ENCODE data around the gene MYZAP. TPM values are rescaled to one million over a fixed set of nuclear protein-coding genes. Genes with fewer than 3 reads are reported as not detected.

MYZAP gene
- total and polyA plus RNA-seq, 10 of the 15 experiments (the other 5 are each of a cell fraction or from before 2014, with no cell fraction given) = not detected

DNA sequence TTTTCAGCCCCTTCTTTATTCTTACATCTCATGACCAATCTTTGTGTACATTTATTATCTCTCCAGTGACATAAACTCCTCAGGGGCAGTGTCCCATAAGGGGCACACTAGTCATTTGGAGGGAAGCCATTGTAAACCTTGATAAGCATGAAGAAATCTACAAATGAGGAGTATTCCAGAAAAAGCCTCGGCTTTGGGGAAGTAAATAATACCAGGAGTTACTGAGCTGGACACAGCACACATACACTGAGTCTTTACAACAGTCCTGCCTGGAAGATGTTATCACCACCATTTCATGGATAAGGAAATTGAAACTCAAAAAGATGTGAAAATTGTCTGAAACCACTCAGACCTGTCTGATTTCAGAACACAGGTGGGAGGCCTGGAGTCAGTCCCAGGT is 99.4 kb downstream of the MYZAP start (continued):
- TF ChIP-seq STAT3 (IDR thresholded peaks at IDR 0.05; ENCODE audit: low read depth, low read length) (no peak), HDAC6 (IDR thresholded peaks at IDR 0.05; ENCODE audit: unreplicated experiment) (no peak), ZNF622 (IDR thresholded peaks at IDR 0.05) (no peak)
- TF ChIP-seq, protein P1, sequence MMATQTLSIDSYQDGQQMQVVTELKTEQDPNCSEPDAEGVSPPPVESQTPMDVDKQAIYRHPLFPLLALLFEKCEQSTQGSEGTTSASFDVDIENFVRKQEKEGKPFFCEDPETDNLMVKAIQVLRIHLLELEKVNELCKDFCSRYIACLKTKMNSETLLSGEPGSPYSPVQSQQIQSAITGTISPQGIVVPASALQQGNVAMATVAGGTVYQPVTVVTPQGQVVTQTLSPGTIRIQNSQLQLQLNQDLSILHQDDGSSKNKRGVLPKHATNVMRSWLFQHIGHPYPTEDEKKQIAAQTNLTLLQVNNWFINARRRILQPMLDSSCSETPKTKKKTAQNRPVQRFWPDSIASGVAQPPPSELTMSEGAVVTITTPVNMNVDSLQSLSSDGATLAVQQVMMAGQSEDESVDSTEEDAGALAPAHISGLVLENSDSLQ (IDR thresholded peaks at IDR 0.05) = no peak

DNA sequence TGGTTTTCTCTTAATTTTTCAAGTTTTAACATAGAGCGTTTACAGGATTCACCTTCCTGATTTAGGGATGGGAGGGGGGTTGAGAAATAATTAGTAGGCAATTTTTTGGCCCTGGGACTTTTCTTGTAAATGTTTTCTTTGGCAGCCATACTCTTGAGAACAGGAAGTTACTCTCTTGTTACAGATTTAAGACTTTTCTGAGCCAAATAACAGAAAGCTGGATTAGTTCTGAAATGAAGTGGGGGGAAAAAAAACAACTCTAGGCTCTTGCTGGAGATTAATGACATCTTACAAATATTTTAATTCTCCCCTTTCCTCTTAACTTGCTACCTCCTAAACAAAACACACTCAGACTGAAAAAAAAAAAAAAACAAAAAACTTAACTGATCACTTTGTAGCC is 101.0 kb downstream of the MYZAP start:
- Histone ChIP-seq H3K9me3 (replicated peaks; ENCODE audit: control insufficient read depth, insufficient read depth, low read length) (no peaks in the 10 kb centered on the region), H3K4me3 (no peak overlapping the region), H3K27ac (ENCODE audit: control insufficient read depth, insufficient read depth) (no peak overlapping the region), H4K20me1 (ENCODE audit: control insufficient read depth, insufficient read depth) (no peaks in the 10 kb centered on the region), H3K36me3 (ENCODE audit: control insufficient read depth in 2 of 2, insufficient read depth in 2 of 2, low read length in 1 of 2) (no peaks in the 10 kb centered on the region), H3K4me2 (ENCODE audit: control insufficient read depth, insufficient read depth) (no peak overlapping the region), H3K79me2 (ENCODE audit: control insufficient read depth, insufficient read depth, low read length) (no peaks in the 10 kb centered on the region), H3K27me3 (replicated peaks in 1 of 2; ENCODE audit: control insufficient read depth in 2 of 2, insufficient read depth in 2 of 2, low read length in 1 of 2) (no peaks in the 10 kb centered on the region), H2AFZ (ENCODE audit: control insufficient read depth, low read depth, low read length) (no peak overlapping the region), H3K4me1 (ENCODE audit: control insufficient read depth, insufficient read depth, low read length) (no peaks in the 10 kb centered on the region), H3K9ac (ENCODE audit: control insufficient read depth, insufficient read depth, low read length) (no peak overlapping the region)
- in situ Hi-C loops (cut with MboI) = no loop called here
- RAD21 ChIA-PET (ENCODE audit: unreplicated experiment) = no interaction called here
- WGBS (ENCODE audit: insufficient coverage, insufficient replicate concordance, low lambda C conversion rate, missing lambda C conversion rate) = 33% methylated on average over 1 of the region's 1 CpG
- POLR2A ChIA-PET = no interaction called here
- DNase-seq (ENCODE audit: low read depth, low spot score) (no peak), ATAC-seq (no peak), FAIRE-seq (no peak)
- SMC1A ChIA-PET (ENCODE audit: uncharacterized antibody, unreplicated experiment) = no interaction called here
- CTCF ChIA-PET = no interaction called here
- intact Hi-C loops (cut with micrococcal nuclease; ENCODE audit: unreplicated experiment) = no loop called here
- no TSS peak for BruUV-seq (replicated peaks)
- TF ChIP-seq, protein P2, sequence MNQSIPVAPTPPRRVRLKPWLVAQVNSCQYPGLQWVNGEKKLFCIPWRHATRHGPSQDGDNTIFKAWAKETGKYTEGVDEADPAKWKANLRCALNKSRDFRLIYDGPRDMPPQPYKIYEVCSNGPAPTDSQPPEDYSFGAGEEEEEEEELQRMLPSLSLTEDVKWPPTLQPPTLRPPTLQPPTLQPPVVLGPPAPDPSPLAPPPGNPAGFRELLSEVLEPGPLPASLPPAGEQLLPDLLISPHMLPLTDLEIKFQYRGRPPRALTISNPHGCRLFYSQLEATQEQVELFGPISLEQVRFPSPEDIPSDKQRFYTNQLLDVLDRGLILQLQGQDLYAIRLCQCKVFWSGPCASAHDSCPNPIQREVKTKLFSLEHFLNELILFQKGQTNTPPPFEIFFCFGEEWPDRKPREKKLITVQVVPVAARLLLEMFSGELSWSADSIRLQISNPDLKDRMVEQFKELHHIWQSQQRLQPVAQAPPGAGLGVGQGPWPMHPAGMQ (IDR thresholded peaks at IDR 0.05; ENCODE audit: borderline replicate concordance) = no peak
- TF ChIP-seq STAT3 (IDR thresholded peaks at IDR 0.05; ENCODE audit: low read depth, low read length) (no peak), CHD4 (IDR thresholded peaks at IDR 0.05) (no peak), ZSCAN29 (IDR thresholded peaks at IDR 0.05) (no peak), SRF (IDR thresholded peaks at IDR 0.05; ENCODE audit: low read depth in 2 of 2, low read length in 2 of 2) (no peak), TARDBP (IDR thresholded peaks at IDR 0.05; ENCODE audit: borderline replicate concordance) (no peak), SUZ12 (IDR thresholded peaks at IDR 0.05; ENCODE audit: unreplicated experiment) (no peak), KDM1A (IDR thresholded peaks at IDR 0.05; ENCODE audit: borderline replicate concordance) (no peak), HDAC6 (IDR thresholded peaks at IDR 0.05; ENCODE audit: unreplicated experiment) (no peak)
- TF ChIP-seq, protein P3, sequence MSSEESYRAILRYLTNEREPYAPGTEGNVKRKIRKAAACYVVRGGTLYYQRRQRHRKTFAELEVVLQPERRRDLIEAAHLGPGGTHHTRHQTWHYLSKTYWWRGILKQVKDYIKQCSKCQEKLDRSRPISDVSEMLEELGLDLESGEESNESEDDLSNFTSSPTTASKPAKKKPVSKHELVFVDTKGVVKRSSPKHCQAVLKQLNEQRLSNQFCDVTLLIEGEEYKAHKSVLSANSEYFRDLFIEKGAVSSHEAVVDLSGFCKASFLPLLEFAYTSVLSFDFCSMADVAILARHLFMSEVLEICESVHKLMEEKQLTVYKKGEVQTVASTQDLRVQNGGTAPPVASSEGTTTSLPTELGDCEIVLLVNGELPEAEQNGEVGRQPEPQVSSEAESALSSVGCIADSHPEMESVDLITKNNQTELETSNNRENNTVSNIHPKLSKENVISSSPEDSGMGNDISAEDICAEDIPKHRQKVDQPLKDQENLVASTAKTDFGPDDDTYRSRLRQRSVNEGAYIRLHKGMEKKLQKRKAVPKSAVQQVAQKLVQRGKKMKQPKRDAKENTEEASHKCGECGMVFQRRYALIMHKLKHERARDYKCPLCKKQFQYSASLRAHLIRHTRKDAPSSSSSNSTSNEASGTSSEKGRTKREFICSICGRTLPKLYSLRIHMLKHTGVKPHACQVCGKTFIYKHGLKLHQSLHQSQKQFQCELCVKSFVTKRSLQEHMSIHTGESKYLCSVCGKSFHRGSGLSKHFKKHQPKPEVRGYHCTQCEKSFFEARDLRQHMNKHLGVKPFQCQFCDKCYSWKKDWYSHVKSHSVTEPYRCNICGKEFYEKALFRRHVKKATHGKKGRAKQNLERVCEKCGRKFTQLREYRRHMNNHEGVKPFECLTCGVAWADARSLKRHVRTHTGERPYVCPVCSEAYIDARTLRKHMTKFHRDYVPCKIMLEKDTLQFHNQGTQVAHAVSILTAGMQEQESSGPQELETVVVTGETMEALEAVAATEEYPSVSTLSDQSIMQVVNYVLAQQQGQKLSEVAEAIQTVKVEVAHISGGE (CRISPR knock-in tag; IDR thresholded peaks at IDR 0.05) = no peak
- TF ChIP-seq, protein P4, sequence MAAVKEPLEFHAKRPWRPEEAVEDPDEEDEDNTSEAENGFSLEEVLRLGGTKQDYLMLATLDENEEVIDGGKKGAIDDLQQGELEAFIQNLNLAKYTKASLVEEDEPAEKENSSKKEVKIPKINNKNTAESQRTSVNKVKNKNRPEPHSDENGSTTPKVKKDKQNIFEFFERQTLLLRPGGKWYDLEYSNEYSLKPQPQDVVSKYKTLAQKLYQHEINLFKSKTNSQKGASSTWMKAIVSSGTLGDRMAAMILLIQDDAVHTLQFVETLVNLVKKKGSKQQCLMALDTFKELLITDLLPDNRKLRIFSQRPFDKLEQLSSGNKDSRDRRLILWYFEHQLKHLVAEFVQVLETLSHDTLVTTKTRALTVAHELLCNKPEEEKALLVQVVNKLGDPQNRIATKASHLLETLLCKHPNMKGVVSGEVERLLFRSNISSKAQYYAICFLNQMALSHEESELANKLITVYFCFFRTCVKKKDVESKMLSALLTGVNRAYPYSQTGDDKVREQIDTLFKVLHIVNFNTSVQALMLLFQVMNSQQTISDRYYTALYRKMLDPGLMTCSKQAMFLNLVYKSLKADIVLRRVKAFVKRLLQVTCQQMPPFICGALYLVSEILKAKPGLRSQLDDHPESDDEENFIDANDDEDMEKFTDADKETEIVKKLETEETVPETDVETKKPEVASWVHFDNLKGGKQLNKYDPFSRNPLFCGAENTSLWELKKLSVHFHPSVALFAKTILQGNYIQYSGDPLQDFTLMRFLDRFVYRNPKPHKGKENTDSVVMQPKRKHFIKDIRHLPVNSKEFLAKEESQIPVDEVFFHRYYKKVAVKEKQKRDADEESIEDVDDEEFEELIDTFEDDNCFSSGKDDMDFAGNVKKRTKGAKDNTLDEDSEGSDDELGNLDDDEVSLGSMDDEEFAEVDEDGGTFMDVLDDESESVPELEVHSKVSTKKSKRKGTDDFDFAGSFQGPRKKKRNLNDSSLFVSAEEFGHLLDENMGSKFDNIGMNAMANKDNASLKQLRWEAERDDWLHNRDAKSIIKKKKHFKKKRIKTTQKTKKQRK (IDR thresholded peaks at IDR 0.05; ENCODE audit: low read depth, low read length) = no peak
- TF ChIP-seq, protein P5, sequence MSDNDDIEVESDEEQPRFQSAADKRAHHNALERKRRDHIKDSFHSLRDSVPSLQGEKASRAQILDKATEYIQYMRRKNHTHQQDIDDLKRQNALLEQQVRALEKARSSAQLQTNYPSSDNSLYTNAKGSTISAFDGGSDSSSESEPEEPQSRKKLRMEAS (IDR thresholded peaks at IDR 0.05; ENCODE audit: low read depth, low read length) = no peak

Measured in GM12878 (cell line).